Endodermal cell (in vitro differentiated cells): ENCODE results near the gene NEO1. TPM values are rescaled to one million over a fixed set of nuclear protein-coding genes. Genes with fewer than 3 reads are reported as not detected.

ENCODE experiments used
- DNase-seq: peaks from one replicate; pipeline ENCODE4 v3.0.0-alpha.2; 2017
- H3K27ac ChIP-seq: 2 replicates; pipeline ENCODE4 v1.5.1; 2013; ENCODE audit warnings: mild to moderate bottlenecking, low read depth, low read length, moderate library complexity
- H3K27me3 ChIP-seq: 2 replicates; pipeline ENCODE4 v1.6.1; 2013; ENCODE audit warnings: mild to moderate bottlenecking, low read length, moderate library complexity; ENCODE audit not compliant: insufficient read depth, control insufficient read depth, poor library complexity, severe bottlenecking
- H3K36me3 ChIP-seq: 2 replicates; pipeline ENCODE4 v1.7.0; 2013; ENCODE audit warnings: mild to moderate bottlenecking, low read length, moderate library complexity; ENCODE audit not compliant: control insufficient read depth, insufficient read depth
- H3K4me1 ChIP-seq: one replicate; pipeline ENCODE4 v1.7.0; 2013; ENCODE audit warnings: low read length; ENCODE audit not compliant: control insufficient read depth, insufficient read depth
- H3K4me3 ChIP-seq: 2 replicates; pipeline ENCODE4 v1.5.1; 2013; ENCODE audit warnings: mild to moderate bottlenecking, low read length, moderate library complexity
- H3K9ac ChIP-seq: 2 replicates; pipeline ENCODE4 v1.6.1; 2013; ENCODE audit warnings: mild to moderate bottlenecking, low read length, moderate library complexity; ENCODE audit not compliant: poor library complexity, severe bottlenecking; ENCODE audit errors: extremely low read depth
- H3K9me3 ChIP-seq: 2 replicates; pipeline ENCODE4 v1.6.1; 2013; ENCODE audit warnings: mild to moderate bottlenecking, low read length, moderate library complexity; ENCODE audit not compliant: control insufficient read depth
- H3K27ac Mint-ChIP-seq: 2 replicates; pipeline ENCODE4 v1.8.0; 2020; ENCODE audit warnings: mixed read lengths
- H3K27me3 Mint-ChIP-seq: 2 replicates; pipeline ENCODE4 v1.8.0; 2021; ENCODE audit warnings: mild to moderate bottlenecking, mixed read lengths; ENCODE audit not compliant: insufficient read depth
- H3K36me3 Mint-ChIP-seq: 2 replicates; pipeline ENCODE4 v1.8.0; 2020; ENCODE audit warnings: low read depth, mixed read lengths
- H3K4me1 Mint-ChIP-seq: 2 replicates; pipeline ENCODE4 v1.8.0; 2020; ENCODE audit warnings: mixed read lengths
- H3K4me3 Mint-ChIP-seq: 2 replicates; pipeline ENCODE4 v1.8.0; 2020; ENCODE audit warnings: mild to moderate bottlenecking, moderate library complexity, mixed read lengths
- H3K9me3 Mint-ChIP-seq: 2 replicates; pipeline ENCODE4 v1.8.0; 2020; ENCODE audit warnings: mild to moderate bottlenecking, mixed read lengths
- WGBS, 2 experiments: methylation state at CpG; one replicate each; pipeline versions ENCODE4 v1.1.5 to v1.1.7; 2013; ENCODE audit warnings: missing lambda C conversion rate in 2 of 2, mixed read lengths in 1 of 2; ENCODE audit not compliant: insufficient coverage in 1 of 2, insufficient read length in 1 of 2; 5-methylcytosine and 5-hydroxymethylcytosine counted together
- total RNA-seq, 2 donors: library from RNA; stranded (reverse); fragmentation: NEBNext Ultra II Directional in 1 of 2; extraction: Animal tissue kit (Norgen Biotek cat#: 25700) in 1 of 2; gene quantifications; 2 replicates in 1 of 2; 3 replicates in 1 of 2; pipeline ENCODE4 v1.2.1, GENCODE V29; 2021
- TF ChIP-seq, protein P1 (sequence below): fragments of 200-600 bp; sonication (generic); conservative IDR thresholded peaks from 2 replicates; pipeline ENCODE4 v1.5.0; 2021; ENCODE audit warnings: antibody characterized with exemption, mild to moderate bottlenecking

NEO1 gene
- total RNA-seq, 2 donors from 2014 or later = 132 TPM

DNA sequence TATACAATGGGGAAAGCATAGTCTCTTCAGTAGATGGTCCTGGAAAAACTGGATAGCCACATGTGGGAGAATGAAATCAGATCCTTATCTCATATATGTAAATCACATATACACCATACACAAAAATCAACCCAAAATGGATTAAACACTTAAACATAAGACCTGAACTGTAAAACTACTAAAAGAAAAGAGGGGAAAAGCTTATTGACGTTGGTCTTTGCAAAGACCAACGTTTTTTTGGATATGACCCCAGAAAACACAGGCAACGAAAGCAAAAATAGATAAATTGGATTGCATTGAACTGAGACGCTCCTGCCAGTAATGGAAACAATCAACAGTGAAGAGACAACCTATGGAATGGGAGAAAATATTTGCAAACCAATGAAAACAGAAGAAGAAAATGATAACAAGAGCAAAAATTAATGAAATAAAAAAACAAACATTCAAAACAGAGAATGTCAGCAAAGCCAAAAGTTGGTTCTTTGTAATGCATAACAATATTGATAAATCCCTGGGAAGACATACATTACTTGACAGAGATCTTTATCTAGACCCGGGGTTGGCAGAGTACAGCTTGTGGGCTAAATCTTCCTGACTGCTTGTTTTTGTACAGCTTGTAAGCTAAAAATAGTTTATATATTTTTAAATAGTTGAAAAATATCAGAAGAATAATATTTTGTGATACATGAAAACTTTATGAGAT is 86.9 kb downstream of the NEO1 start:
- Mint-ChIP-seq H3K4me1 (no peaks in the 10 kb centered on the region), H3K4me3 (no peak overlapping the region), H3K27me3 (no peaks in the 10 kb centered on the region), H3K36me3 (peaks cover 57% of the 10 kb centered on the region), H3K9me3 (no peaks in the 10 kb centered on the region), H3K27ac (no peak overlapping the region)
- Histone ChIP-seq H3K4me3 (no peak overlapping the region), H3K4me1 (no peaks in the 10 kb centered on the region), H3K9ac (no peak overlapping the region), H3K27ac (no peak overlapping the region), H3K27me3 (no peaks in the 10 kb centered on the region), H3K9me3 (no peaks in the 10 kb centered on the region), H3K36me3 (peaks cover 60% of the 10 kb centered on the region)
- DNase-seq = no peak
- TF ChIP-seq, protein P1, sequence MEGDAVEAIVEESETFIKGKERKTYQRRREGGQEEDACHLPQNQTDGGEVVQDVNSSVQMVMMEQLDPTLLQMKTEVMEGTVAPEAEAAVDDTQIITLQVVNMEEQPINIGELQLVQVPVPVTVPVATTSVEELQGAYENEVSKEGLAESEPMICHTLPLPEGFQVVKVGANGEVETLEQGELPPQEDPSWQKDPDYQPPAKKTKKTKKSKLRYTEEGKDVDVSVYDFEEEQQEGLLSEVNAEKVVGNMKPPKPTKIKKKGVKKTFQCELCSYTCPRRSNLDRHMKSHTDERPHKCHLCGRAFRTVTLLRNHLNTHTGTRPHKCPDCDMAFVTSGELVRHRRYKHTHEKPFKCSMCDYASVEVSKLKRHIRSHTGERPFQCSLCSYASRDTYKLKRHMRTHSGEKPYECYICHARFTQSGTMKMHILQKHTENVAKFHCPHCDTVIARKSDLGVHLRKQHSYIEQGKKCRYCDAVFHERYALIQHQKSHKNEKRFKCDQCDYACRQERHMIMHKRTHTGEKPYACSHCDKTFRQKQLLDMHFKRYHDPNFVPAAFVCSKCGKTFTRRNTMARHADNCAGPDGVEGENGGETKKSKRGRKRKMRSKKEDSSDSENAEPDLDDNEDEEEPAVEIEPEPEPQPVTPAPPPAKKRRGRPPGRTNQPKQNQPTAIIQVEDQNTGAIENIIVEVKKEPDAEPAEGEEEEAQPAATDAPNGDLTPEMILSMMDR = no peak
- 95 to 98% methylated on average over 4 to 5 of the region's 5 CpGs for WGBS, 2 experiments

DNA sequence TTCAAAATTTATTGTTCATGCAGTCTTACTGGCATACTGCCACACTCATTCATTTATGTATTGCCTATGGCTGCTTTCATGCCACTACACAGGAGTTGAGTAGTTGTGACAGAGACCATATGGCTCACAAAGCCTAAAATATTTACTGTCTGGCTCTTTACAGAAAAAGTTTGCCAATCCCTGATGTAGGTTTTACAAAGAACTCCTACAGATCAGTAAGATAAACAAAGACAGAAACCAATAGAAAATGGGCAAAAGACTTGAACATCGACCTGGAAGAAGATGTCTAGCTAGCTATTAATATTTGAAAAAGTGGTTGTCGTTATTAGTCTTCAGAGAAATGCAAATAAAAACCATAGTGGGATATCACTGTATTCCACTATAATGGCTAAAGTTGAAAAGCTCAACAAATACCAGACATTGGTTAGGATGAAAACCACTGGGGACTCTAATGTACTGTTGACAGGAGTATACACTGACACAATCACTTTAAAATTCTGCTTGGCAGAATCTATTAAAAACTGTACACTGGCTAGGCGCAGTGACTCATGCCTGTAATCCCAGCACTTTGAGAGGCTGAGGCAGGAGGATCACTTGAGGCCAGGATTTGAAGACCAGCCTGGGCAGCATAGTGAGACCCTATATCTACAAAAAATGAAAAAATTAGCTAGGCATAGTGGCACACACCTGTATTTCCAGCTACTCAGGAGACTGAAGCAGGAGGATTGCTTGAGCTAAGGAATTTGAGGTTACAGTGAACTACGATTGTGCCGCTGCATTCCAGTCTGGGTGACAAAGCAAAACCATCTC is 87.7 kb downstream of the NEO1 start:
- H3K4me1 ChIP-seq = no peaks in the 10 kb centered on the region
- H3K27ac ChIP-seq = no peak overlapping the region
- no peak overlapping the region for H3K4me3 ChIP-seq
- no peak overlapping the region for H3K9ac ChIP-seq
- WGBS, 2 experiments = 99 to 100% methylated on average over 3 to 5 of the region's 5 CpGs
- no peaks in the 10 kb centered on the region for H3K9me3 Mint-ChIP-seq
- H3K36me3 Mint-ChIP-seq = peaks cover 63% of the 10 kb centered on the region
- no peak overlapping the region for H3K4me3 Mint-ChIP-seq
- no peaks in the 10 kb centered on the region for H3K4me1 Mint-ChIP-seq
- H3K9me3 ChIP-seq = no peaks in the 10 kb centered on the region
- H3K27me3 Mint-ChIP-seq = no peaks in the 10 kb centered on the region
- no peak for DNase-seq
- TF ChIP-seq, protein P1 = no peak
- H3K27ac Mint-ChIP-seq = no peak overlapping the region
- H3K27me3 ChIP-seq = no peaks in the 10 kb centered on the region
- H3K36me3 ChIP-seq = peaks cover 57% of the 10 kb centered on the region

DNA sequence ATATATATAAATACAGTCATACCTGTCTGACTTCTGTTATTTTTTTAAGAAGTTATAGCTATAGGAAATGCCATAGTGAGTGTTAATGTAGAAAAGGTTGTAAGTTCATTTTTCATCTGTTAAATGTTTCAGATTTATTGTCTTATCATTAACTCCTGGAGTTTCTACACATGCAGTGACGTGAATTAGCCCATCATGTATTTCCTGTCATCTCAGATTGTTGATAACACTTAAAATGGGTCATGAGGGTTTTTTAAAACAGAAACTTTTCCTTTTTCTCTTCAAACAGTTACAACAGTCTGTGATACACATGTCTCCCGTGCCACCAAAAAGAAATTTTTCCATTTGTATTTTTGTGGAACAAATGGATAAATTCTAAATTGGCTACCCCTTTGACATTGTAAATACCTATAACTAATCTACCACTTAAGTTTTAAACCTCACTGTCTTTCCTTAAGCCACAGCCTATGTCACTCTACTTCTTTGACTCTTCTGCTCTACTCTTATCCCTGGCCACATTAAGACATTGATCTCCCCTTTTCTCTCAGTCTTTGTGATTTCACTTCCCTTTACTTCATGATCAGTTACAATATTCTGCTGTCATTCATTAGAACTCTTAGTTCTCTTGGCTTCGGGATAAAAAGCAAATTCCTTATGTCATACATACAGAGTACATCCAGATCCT is 89.1 kb downstream of the NEO1 start:
- H3K4me3 Mint-ChIP-seq = no peak overlapping the region
- no peak overlapping the region for H3K27ac ChIP-seq
- no peak overlapping the region for H3K4me3 ChIP-seq
- TF ChIP-seq, protein P1 = no peak
- WGBS, 2 experiments = 93% methylated on average over 3 of the region's 3 CpGs; no CpG with 5 or more reads in 1 of the 2 experiments
- H3K27me3 ChIP-seq = no peaks in the 10 kb centered on the region
- no peaks in the 10 kb centered on the region for H3K9me3 Mint-ChIP-seq
- H3K9me3 ChIP-seq = no peaks in the 10 kb centered on the region
- H3K4me1 ChIP-seq = no peaks in the 10 kb centered on the region
- H3K4me1 Mint-ChIP-seq = no peaks in the 10 kb centered on the region
- H3K27me3 Mint-ChIP-seq = no peaks in the 10 kb centered on the region
- H3K36me3 Mint-ChIP-seq = peaks cover 54% of the 10 kb centered on the region
- H3K36me3 ChIP-seq = peaks cover 57% of the 10 kb centered on the region
- H3K27ac Mint-ChIP-seq = no peak overlapping the region
- no peak overlapping the region for H3K9ac ChIP-seq
- no peak for DNase-seq
